NCI-H1092 treated with DMSO at 0.1 percent for 48 hours (cell line): ENCODE data around the gene PINK1.

ENCODE experiments used
- DNase-seq: peaks from one replicate; lab custom pipeline; 2025; lab: John Stamatoyannopoulos, UW

Gene PINK1

DNA sequence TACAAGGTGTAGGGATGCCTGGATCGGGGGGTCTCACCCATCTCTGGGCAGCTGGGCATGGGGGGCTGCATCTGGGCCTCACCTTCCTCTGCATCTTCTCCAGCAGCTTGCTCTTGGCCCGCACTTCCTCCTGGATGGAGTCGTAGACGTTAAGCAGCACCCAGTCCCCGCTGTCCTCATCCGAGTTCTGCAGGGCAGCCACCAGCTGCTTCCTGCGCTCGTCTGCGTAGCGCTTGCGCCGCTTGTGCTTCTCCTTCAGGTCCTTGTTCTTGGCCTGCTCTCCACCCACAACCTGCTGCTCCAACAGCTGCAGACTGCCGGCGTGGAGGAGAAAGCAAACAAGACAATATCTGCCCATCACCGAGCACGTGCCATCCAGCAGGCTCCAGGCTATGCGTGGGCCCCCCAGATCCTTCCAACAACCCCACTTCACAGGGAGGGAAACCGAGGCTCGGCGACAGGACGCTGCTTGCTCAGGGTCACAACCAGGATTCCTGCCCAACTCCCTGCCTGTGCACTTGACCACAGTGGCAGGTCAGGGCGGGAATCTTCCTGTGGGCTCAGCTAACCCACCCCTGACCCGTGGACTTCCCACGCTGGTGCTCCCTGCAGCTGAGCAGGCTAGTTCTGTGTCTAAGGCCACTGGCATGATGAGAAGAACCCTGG lies 49.4 kb downstream of the PINK1 start:
- peak; percentile 72 for DNase-seq

DNA sequence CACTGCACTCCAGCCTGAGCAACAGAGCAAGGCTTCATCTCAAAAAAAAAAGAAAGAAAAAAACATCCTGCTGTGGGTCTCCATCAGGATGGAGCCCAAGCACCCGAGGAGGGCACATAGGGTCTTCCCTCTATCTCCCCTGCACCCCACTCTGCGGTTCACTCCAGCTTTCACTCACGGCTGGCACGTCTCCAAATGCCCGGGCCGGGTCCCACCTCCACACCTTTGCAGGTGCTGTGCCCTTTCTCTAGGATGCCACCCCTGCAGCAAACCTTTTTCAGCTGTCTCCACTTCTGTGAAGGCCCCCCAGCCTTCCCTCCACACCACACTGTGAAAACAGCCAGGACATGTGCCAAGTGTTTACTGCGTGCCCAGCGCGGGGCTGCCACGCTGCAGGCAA lies 50.4 kb downstream of the PINK1 start:
- DNase-seq: no peak

DNA sequence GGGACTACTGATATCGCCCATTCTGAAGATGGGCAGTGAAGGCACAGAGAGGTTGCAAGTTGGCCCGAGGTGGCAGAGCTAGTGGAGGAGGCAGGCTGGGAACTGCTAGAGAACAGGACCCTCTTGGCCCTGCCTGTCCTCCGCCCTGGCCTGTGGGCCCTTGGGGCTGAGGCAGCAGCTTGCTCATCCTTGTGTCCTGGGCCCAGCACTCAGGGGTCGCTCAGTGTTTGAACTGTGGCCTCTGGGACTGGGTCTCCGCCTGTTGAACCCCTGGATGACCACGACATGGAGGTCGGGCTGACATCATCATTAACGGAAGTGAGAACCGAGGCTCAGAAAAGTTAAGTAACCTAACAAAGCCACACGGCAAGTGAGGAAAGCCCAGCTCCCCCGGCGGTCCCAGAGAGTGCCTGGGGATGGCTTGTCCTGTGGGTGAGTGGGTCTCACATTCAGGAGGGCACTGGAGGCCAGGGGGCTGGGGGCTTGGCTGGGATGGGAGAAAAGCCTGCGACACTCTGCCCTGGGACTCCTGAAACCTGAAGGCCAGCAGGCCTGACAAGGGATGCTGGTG lies 50.9 kb downstream of the PINK1 start:
- DNase-seq: no peak

DNA sequence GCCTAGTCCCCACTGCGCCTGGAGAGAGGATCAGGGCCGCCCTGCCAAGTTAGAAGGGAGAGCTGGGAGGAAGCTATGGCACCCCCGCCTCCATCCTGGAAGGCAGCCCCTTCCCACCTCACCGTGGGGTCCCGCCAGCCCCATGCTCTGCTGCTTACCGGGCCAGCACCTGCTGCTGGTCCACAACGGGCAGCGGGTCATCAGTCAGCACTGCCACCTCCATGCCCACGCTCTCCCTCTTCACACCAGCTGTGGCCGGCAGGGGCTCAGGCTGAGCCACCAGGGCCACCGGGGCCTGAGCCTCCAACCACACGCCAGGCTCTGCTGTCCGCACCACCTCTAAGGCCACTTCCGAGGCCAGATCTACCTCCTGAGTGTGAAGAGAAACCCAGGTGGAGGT lies 51.4 kb downstream of the PINK1 start:
- no peak for DNase-seq

DNA sequence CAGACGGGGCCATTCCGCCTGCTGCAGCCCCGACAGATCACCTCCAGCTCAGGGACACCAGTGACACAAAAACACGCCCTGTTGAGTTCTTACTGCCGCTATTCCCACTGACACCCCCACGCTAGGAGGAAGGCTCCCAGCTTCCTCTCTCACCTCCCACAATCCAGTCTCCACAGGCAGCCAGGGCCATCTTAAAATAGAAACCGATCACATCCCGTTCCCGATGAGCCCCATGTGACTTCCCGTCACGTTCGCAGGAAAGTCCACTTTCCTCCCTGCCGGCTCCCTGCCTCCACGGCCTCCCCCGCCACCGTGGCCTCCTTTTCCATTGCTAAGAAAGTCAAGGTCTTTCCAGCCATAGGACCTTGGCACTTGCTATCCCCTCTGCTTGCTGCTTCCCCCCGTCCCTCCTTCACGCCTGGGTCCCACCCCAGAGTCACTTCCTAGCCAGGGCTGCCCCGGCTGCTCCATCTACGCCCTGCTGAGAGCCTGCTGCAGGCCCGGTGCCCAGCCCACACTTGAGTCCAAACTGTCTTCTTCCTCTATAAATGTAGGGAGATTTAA lies 51.9 kb downstream of the PINK1 start:
- DNase-seq: no peak

DNA sequence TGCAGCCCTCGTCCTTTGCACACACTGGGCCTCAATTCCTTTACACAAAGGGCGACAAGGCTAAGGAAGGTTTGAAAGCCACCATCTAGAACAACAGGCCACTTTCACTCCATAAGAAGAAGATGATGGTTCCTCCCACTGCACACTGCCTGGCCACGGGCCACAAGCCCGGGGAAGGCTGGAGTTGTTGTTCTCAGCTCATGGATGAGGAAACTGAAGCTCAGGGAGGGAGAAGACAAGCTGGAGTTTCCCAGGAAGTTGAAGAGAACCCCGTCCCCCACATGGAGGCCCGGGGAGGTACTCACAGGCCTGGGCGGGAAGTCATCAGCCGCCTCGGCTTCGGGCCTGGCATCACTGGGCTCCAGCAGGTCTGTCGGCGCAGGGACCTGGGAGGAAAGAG lies 52.5 kb downstream of the PINK1 start:
- no peak for DNase-seq

DNA sequence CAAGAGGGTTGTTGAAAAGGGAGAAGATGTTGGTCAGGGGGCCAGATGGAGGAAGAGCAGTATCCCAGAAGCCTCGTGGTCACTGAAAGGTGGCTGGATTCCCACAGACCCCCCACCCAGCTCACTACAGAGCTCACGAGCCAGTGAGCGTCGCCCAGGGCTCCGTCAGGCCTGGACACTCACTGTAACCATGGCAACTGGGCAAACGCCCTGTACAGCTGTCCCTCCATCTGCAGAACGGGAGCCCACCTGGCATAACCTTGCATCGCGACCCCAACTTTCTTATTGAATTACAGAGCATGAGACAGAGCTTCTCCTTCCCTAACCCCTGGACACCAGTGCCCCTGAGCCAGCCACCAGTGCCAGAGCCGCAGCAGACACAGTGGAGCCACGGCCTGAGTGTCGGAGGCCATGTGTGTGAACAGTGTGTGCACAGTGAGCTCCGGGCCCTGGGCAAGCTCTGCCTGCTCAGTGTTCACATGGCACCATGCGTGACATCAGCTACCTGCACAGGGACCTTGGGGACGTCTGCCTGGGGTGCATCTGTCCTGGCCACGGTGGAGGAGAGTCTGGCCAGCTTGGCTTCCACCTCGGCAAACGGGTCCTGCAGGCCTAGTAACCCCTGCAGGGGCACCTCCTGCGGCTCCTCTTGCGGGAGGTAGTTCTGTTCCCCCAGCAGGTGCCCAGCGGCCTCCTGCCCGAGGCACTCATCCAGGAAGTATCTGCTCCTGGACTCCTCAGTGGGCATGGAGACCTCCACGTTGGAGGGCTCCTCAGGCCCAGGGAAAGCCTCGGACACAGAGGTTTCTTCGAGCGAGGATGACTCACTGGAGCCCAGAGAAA lies 53.8 kb downstream of the PINK1 start:
- no peak for DNase-seq

DNA sequence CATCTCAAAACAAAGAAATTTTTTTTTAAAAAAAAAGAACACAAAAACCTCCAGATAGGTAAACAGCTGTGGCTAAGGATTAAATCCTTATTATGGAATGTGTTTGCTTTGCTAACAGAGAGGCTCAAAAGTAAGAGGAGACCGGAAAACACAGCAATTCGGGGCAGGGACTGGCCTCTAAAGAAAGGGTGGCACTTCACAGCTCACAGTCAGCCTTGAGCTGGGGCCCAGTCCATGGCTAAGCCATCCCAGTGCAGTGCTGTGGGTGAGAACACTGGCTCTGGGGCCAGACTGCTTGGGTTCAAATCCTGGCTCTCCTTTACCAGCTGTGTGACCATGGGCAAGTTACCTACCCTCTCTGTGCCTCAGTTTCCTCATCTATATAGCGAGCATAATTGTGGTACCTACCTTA lies 56.4 kb downstream of the PINK1 start:
- no peak for DNase-seq

DNA sequence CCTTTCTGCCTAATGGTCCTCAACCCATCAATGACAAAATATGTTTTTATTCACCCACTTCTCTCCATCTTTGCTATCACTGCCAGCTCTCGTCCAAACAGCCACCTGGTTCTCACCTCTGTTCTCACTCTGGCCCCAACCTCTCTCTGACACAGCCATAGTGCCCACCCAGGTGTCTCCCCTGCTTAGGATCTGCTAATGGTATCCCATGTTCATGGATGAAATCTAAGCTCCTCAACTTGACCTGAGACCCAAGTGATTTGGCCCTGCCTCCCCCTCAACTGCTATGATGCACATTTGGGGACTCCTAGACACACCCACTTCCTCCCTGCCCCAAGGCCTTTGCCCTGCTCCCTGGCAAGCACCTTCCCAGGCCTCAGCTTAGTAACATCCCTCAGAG lies 58.6 kb downstream of the PINK1 start:
- no peak for DNase-seq

DNA sequence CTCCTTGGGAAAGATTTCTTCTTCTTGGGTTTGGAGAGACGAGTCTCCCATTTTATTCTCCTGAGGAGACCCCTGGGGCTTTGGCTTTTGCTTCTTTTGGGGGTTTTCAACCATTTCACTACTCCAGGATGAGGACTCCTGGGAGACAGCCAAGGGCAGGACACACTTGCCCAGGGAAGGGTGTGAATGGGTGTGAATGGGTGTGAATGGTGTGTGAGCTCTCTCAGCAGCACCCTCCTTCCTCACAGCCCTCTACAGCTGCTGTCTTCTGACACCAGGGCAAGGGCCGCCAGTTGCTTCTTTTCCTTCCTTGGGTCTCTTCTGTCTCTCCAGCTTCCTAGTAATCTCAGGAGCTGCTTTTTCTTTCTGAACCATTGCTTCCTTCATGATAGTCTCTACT lies 60.4 kb downstream of the PINK1 start:
- no peak for DNase-seq

DNA sequence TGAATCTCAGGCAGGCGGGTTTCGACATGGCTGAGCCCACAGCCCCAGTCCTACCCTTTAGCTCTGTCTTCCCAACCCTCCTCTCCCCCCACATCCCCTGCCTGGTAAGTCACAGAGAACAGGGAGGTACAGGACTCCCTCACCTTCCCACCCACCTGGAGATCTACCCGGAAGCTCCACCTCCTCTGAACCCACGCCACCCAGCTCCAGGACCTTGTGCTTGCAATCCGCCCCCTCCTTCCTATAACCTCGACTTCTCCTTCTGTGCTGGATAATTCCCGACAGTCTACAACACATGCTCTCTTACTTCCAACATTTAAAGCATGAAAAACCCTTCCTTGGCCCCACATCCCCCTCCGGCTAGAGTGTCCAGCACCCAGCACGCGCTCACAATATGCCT lies 62.3 kb downstream of the PINK1 start:
- no peak for DNase-seq

DNA sequence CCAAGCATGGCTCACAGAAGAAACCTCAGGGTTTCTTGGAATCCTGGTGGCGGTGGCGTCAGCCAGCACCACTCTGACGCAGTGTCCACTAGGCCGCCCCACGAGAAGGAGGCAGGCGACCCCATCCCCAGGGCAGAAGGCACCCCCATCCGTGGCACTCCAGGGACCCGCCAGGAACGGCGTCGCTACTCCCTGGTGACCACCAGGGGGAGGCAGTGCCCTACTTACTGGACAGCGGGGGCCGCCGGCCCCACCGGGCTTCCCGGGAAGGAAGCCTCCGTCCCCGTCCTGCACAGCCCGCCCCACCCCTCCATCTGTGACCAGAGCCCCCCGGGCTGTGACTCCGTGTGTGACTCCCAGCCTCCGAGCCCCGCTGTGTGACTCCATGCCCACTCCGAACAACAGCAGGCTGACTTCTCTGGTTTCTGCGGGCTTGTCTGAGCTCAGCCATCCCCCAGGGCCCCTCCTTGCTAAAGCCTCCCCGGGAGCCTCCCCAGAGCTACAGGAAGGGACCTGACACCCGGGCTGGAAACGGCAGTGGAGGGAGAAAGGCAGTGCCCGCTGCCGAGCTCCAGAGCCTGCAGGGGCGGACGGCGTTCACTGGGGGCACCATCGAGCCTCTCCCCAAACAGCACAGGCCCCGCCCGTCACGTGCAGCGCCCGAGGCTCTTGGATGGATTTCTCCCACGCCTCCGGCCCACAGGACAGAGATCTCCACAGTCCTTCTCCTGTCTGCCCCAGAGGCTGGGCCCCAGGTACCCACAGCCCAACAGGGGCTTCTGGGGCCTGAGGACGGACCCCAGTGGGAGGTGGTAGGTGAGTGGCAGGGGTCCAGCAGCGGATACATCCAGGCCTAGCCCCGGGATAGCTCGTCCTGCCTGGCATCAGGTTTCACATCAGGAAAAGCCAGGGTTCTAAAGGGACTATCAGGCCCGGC lies 63.4 kb downstream of the PINK1 start:
- DNase-seq: peak; percentile 94

DNA sequence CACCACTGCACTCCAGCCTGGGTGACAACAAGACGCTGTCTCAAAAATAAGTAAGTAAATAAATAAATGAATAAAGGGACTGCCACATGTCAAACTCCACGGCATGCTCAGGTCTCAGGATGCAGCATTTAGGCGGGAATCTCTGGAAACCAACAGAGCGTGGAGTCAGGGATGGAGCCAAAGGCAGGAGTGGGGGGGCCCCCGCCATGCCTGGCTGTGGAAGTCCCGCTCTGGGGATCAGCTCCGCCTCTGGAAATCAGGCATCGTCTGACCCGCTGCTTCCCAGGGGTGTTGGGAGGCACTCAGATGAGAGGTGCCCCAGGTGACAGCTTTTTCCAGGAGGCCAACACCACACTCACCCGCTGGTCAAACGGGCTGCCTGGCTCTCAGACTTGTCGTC lies 64.3 kb downstream of the PINK1 start:
- no peak for DNase-seq

DNA sequence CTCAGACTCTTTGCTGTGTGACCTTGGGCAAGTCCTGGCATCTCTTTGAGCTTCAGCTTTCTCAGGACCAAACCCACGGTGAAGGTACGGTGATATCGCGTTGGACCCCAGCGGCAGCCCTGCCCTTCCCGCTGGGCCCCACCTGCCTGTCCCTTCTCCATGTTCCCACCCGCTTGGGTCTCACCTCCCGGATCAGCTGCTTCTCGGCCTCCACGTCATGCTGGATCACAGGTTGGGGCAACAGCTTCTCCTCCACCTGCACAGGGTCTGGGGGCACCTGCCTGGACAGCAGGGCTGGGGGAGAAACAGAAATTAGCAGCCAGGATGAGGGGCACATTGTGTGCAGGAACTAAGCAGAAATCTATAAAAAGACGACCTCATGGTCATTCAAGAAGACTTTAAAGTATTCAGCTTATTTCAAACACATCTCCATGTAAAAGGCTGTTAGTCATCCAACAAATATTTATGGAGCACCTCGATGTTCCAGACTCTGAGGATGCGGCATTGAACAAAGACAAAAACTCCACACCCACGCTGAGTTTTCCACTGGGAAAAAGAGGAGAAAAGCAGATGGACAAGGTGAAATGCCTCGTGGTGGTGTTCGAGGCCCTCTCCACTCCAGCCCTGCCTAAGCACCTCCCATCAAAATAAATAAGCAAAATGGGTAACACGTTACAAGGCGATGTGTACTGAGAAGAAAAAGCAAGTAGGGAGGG lies 65.1 kb downstream of the PINK1 start:
- DNase-seq: no peak

DNA sequence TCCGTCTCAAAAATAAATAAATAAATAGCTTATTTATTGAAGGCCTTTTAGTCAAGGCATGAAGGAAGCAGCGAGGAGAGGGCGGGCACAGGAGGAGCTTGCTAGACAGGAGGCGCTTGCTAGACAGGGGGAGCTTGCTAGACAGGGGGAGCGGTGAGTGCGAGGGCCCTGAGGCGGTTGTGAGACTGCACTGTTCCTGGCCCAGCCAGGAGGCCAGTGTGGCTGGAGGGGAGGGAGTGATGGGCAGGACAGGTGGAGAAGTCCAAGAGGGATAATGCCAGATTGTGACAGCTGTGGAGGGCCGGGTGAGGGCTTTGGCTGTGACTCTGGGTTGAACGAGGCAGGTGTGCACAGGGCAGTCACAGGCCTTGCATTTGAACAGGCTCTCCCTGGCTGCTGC lies 66.3 kb downstream of the PINK1 start:
- DNase-seq: no peak

DNA sequence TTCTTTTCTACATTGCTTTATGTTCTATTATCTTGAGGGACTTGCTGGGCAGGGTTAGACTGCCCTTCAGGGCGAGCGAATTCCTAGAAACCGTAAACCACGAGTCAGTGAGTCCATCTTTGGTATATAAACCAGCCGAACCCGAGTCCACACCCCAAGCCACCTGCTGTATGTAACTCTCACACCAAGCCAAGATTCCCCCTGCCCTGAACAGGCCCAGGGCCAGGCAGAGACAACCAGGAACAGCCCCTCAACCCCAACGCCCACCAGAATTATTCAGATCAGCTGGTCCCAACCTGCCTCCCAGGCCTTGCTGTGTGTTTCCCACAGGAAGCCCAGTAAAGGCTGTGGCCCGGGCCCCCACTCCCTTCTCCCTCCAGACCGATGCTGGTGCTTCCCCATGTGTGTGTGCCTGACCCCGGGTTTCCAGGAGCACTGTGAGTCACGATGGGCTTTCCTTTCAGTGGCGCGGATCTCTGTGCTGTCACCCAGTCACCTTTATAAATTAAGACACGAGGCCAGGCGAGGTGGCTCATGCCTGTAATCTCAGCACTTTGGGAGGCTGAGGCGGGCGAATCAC lies 67.5 kb downstream of the PINK1 start:
- DNase-seq: no peak
